Stimulated activated CD4-positive, alpha-beta T cell treated with anti-CD3 and anti-CD28 coated beads, Interleukin-4, amount 100 ng/mL, for 4 hours (primary cell): ENCODE measurements around the gene MICAL3.
"Not testable (repeated sequence)": the region's sequence is repeated elsewhere in the genome, so short reads cannot be mapped to it uniquely, and the experiment has no call there.

ENCODE experiments used
- DNase-seq, 2 experiments: peaks; one replicate each; pipeline ENCODE4 v3.0.0-alpha.2; 2020

MICAL3 gene

GRCh38 chr22:18024276-18024939, at the start of gene MICAL3:
Gene MICAL3, minus strand, starts transcription at chr22:18024561. Its CDS starts 117,749 bp downstream, at chr22:17906812.
- peak; percentile 52 to 68 for DNase-seq

- DNase-seq, result not testable (repeated sequence)
Observed at GRCh38 chr22:18073927-18074326, 49.6 kb upstream of the MICAL3 start.

- no peak for DNase-seq
Observed at GRCh38 chr22:18073467-18073866, 49.1 kb upstream of the MICAL3 start.

- no peak for DNase-seq
Observed at GRCh38 chr22:18071968-18072310, 47.6 kb upstream of the MICAL3 start.

- not testable (repeated sequence) for DNase-seq
Observed at GRCh38 chr22:18071307-18071967, 47.1 kb upstream of the MICAL3 start.

- no peak for DNase-seq
Observed at GRCh38 chr22:18070556-18071306, 46.4 kb upstream of the MICAL3 start.

GRCh38 chr22:18070041-18070440, 45.7 kb upstream of the MICAL3 start:
- DNase-seq, result no peak

- DNase-seq, result no peak
Observed at GRCh38 chr22:18069041-18069440, 44.7 kb upstream of the MICAL3 start.

GRCh38 chr22:18068381-18068988, 44.1 kb upstream of the MICAL3 start:
- no peak for DNase-seq

- DNase-seq, result no peak
Observed at GRCh38 chr22:18067548-18068341, 43.4 kb upstream of the MICAL3 start.

- no peak for DNase-seq
Observed at GRCh38 chr22:18067121-18067520, 42.8 kb upstream of the MICAL3 start.

GRCh38 chr22:18066181-18066859, 42.0 kb upstream of the MICAL3 start:
- DNase-seq, result no peak

- no peak for DNase-seq
Observed at GRCh38 chr22:18065256-18065655, 40.9 kb upstream of the MICAL3 start.

- no peak for DNase-seq
Observed at GRCh38 chr22:18064636-18065035, 40.3 kb upstream of the MICAL3 start.

- not testable (repeated sequence) for DNase-seq
Observed at GRCh38 chr22:18063715-18064114, 39.4 kb upstream of the MICAL3 start.

- DNase-seq, result no peak
Observed at GRCh38 chr22:18063306-18063705, 38.9 kb upstream of the MICAL3 start.

GRCh38 chr22:18062421-18062820, 38.1 kb upstream of the MICAL3 start:
- no peak for DNase-seq

GRCh38 chr22:18060646-18061620, 36.6 kb upstream of the MICAL3 start:
- DNase-seq, result no peak

- DNase-seq, result no peak
Observed at GRCh38 chr22:18059991-18060390, 35.6 kb upstream of the MICAL3 start.

- no peak for DNase-seq
Observed at GRCh38 chr22:18059473-18059872, 35.1 kb upstream of the MICAL3 start.

GRCh38 chr22:18059094-18059417, 34.7 kb upstream of the MICAL3 start:
- no peak for DNase-seq
